ENCODE data around the gene CHCHD3. TPM values are rescaled to one million over a fixed set of nuclear protein-coding genes. Genes with fewer than 3 reads are reported as not detected.

The CHCHD3 gene
- total and polyA plus RNA-seq, 2 experiments from 2014 or later = 65.3 to 68.5 TPM

DNA sequence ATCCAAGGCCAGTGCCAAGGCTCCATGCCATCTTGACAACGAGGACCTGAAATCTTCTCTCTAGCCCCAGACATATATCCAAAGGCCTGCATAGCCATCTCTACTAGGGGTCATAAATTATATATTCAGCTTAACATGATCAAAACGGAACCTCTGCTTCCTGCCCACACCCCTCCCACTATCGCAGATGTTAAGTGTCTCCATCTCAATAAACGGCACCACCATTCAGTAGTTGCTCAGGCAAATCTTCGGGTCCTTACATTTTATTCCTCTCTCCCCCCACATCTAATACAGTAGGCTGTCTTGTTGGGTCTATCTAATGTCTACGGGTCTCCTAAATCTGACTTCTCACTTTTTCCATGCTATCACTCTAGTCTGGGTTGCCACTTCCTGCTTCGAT, 304.5 kb downstream of the CHCHD3 start:
- H3K9me3 ChIP-seq (ENCODE audit: low read depth) = no peaks in the 10 kb centered on the region
- TF ChIP-seq EZH2phosphoT487 (IDR thresholded peaks at IDR 0.05; ENCODE audit: low read depth, severe bottlenecking, unreplicated experiment) (no peak), EZH2 (IDR thresholded peaks at IDR 0.05; ENCODE audit: borderline replicate concordance) (no peak)
- TF ChIP-seq, protein P1, sequence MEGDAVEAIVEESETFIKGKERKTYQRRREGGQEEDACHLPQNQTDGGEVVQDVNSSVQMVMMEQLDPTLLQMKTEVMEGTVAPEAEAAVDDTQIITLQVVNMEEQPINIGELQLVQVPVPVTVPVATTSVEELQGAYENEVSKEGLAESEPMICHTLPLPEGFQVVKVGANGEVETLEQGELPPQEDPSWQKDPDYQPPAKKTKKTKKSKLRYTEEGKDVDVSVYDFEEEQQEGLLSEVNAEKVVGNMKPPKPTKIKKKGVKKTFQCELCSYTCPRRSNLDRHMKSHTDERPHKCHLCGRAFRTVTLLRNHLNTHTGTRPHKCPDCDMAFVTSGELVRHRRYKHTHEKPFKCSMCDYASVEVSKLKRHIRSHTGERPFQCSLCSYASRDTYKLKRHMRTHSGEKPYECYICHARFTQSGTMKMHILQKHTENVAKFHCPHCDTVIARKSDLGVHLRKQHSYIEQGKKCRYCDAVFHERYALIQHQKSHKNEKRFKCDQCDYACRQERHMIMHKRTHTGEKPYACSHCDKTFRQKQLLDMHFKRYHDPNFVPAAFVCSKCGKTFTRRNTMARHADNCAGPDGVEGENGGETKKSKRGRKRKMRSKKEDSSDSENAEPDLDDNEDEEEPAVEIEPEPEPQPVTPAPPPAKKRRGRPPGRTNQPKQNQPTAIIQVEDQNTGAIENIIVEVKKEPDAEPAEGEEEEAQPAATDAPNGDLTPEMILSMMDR (IDR thresholded peaks at IDR 0.05; ENCODE audit: poor library complexity) = no peak
- H3K27me3 ChIP-seq = no peaks in the 10 kb centered on the region
- H4K20me1 ChIP-seq (ENCODE audit: insufficient read depth, poor library complexity, severe bottlenecking) = no peaks in the 10 kb centered on the region
- no peak overlapping the region for H3K27ac ChIP-seq
- no peaks in the 10 kb centered on the region for H3K9me2 ChIP-seq (replicated peaks; ENCODE audit: insufficient read depth)
- H3K79me2 ChIP-seq = no peaks in the 10 kb centered on the region
- no peak overlapping the region for H3K4me2 ChIP-seq
- H3K36me3 ChIP-seq (replicated peaks; ENCODE audit: insufficient read depth, low read depth) = no peaks in the 10 kb centered on the region
- H3K4me3 ChIP-seq = no peak overlapping the region
- no peaks in the 10 kb centered on the region for H3K4me1 ChIP-seq (ENCODE audit: insufficient read depth)
- 95% methylated on average over 7 of the region's 7 CpGs for WGBS (ENCODE audit: low lambda C conversion rate, missing lambda C conversion rate)
- H2AFZ ChIP-seq = no peak overlapping the region
- DNase-seq (ENCODE audit: low spot score) = no peak

DNA sequence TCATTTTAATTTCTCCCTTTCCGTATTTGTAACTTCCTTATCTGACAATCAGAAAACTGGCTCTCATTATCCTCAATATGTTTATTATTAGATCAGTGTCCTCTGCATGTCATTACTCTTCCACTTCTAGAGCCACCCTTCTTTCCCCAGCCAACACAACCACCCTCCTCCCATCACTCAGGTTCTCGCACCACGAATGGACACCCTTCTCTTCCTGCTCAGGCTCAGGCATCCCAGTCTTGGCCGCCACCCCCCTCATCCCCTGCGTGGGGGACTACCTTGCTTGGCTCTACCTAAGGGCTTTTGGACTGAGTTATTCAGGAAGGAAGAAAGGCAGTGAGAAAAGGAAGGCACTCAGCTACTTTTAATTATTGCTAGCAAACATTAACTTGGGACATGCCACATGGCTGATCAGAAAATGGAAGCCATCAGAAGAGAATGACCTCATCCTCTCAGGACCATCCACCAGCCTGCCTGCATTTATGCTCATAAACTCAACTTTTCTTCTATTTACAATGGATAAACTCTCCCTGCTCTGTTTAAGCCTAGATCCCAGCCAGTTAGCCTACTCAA, 305.8 kb downstream of the CHCHD3 start:
- Histone ChIP-seq H3K27ac (no peak overlapping the region), H3K9me3 (ENCODE audit: low read depth) (no peaks in the 10 kb centered on the region), H3K4me3 (no peak overlapping the region), H2AFZ (no peak overlapping the region), H4K20me1 (ENCODE audit: insufficient read depth, poor library complexity, severe bottlenecking) (no peaks in the 10 kb centered on the region), H3K79me2 (no peaks in the 10 kb centered on the region), H3K4me2 (no peak overlapping the region), H3K9me2 (replicated peaks; ENCODE audit: insufficient read depth) (no peaks in the 10 kb centered on the region), H3K36me3 (replicated peaks; ENCODE audit: insufficient read depth, low read depth) (no peaks in the 10 kb centered on the region), H3K27me3 (no peaks in the 10 kb centered on the region), H3K4me1 (ENCODE audit: insufficient read depth) (no peaks in the 10 kb centered on the region)
- WGBS (ENCODE audit: low lambda C conversion rate, missing lambda C conversion rate) = 87% methylated on average over 5 of the region's 5 CpGs
- TF ChIP-seq EZH2phosphoT487 (IDR thresholded peaks at IDR 0.05; ENCODE audit: low read depth, severe bottlenecking, unreplicated experiment) = no peak
- TF ChIP-seq, protein P1 (IDR thresholded peaks at IDR 0.05; ENCODE audit: poor library complexity) = no peak
- TF ChIP-seq EZH2 (IDR thresholded peaks at IDR 0.05; ENCODE audit: borderline replicate concordance) = no peak
- DNase-seq (ENCODE audit: low spot score) = no peak

DNA sequence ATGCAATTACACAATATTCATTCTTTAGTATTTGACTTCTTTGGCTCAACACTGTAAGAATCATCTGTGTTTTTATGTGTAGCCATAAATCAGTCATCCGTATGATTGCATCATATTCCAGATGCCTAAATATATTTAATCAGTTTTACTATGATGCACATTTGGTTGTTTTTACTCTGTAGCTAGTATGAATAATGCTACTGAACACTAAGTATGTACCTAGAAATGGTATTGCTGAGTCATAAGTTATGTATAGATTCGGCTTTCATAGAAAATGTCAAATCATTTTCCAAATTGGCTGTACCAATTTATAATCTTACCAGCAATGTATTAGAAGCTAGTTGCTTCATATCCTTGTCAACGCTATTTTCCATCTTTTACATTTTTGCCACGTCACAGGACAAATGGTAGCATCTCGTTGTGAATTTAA, 308.3 kb downstream of the CHCHD3 start:
- Histone ChIP-seq H4K20me1 (ENCODE audit: insufficient read depth, poor library complexity, severe bottlenecking) (no peaks in the 10 kb centered on the region), H3K27ac (no peak overlapping the region), H2AFZ (no peak overlapping the region), H3K36me3 (replicated peaks; ENCODE audit: insufficient read depth, low read depth) (no peaks in the 10 kb centered on the region), H3K4me3 (no peak overlapping the region), H3K4me1 (ENCODE audit: insufficient read depth) (no peaks in the 10 kb centered on the region), H3K27me3 (no peaks in the 10 kb centered on the region), H3K79me2 (no peaks in the 10 kb centered on the region), H3K9me2 (replicated peaks; ENCODE audit: insufficient read depth) (no peaks in the 10 kb centered on the region), H3K9me3 (ENCODE audit: low read depth) (no peaks in the 10 kb centered on the region), H3K4me2 (no peak overlapping the region)
- no peak for TF ChIP-seq EZH2 (IDR thresholded peaks at IDR 0.05; ENCODE audit: borderline replicate concordance)
- TF ChIP-seq, protein P1 (IDR thresholded peaks at IDR 0.05; ENCODE audit: poor library complexity) = no peak
- TF ChIP-seq EZH2phosphoT487 (IDR thresholded peaks at IDR 0.05; ENCODE audit: low read depth, severe bottlenecking, unreplicated experiment) = no peak
- 85% methylated on average over 5 of the region's 5 CpGs for WGBS (ENCODE audit: low lambda C conversion rate, missing lambda C conversion rate)
- DNase-seq (ENCODE audit: low spot score) = no peak

Measured in hepatocyte (in vitro differentiated cells).